ENCODE measurements around the gene GJA4. TPM values are rescaled to one million over a fixed set of nuclear protein-coding genes. Genes with fewer than 3 reads are reported as not detected.

GJA4 gene
- total RNA-seq, 2 donors from 2014 or later = 31.6 to 50.9 TPM

- no peak for TF ChIP-seq CTCF (IDR thresholded peaks at IDR 0.05)
- Histone ChIP-seq H3K27me3 (no peaks in the 10 kb centered on the region), H3K36me3 (no peaks in the 10 kb centered on the region), H3K4me1 (peaks cover 0 to 56% of the 10 kb centered on the region in 2 donors), H3K4me3 (no peak overlapping the region), H3K27ac (no peak overlapping the region), H3K9me3 (no peaks in the 10 kb centered on the region)
- DNase-seq (ENCODE audit: low spot score) = peak; percentile 42
Measured at GRCh38 chr1:34842073-34842472, 49.3 kb downstream of the GJA4 start.

DNA sequence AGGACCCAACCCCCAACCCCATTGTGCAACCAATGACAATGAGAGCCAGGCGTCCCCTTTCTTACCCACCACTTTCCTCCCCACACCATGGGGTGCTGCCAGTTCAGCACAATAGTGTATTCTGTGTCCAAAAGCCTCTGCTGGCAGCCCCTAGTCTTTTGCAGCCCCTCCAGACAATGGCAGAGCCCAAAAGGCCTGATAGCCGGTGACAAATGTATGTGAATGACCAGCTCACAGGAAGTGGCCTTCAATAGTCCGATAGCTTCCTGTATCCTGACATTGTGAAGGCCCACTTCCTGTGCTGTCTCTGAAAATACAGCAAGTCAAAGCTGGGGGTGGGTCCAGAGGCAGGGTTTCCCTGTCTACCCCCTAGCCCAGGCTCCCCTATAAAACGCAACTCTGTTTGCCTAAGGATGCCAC lies 50.2 kb downstream of the GJA4 start:
- H3K4me1 ChIP-seq = peaks cover 0 to 62% of the 10 kb centered on the region in 2 donors
- H3K27me3 ChIP-seq = no peaks in the 10 kb centered on the region
- H3K27ac ChIP-seq = peak overlapping the region; percentile 37 to 54
- no peak for TF ChIP-seq CTCF (IDR thresholded peaks at IDR 0.05)
- no peak overlapping the region for H3K4me3 ChIP-seq
- no peak for DNase-seq (ENCODE audit: low spot score)
- H3K36me3 ChIP-seq = no peaks in the 10 kb centered on the region
- H3K9me3 ChIP-seq = no peaks in the 10 kb centered on the region

GRCh38 chr1:34843392-34844251 lies 50.8 kb downstream of the GJA4 start:
- Histone ChIP-seq H3K27me3 (no peaks in the 10 kb centered on the region), H3K4me1 (peaks cover 0 to 69% of the 10 kb centered on the region in 2 donors), H3K27ac (peak overlapping the region; percentile 37 to 54), H3K36me3 (no peaks in the 10 kb centered on the region), H3K4me3 (no peak overlapping the region), H3K9me3 (no peaks in the 10 kb centered on the region)
- TF ChIP-seq CTCF (IDR thresholded peaks at IDR 0.05) = no peak
- no peak for DNase-seq (ENCODE audit: low spot score)

DNA sequence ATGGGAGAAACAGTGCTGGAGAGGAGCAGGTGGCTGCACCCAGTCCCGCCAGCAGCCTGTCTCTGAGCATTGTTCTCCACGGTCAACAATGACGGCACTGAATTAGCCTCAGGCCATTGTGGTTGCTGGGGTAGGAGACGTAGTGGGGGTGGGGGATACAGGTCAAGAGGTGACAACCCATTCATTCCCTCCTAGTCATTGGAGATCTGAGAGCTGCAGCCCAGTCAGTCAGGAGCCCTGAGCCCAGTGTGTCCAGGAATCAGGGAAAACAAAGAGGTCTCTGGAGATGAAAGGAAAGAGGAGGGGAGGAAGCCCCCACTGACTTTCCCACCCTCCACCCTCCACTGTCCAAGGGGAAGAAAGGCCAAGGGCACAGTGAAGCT lies 51.4 kb downstream of the GJA4 start:
- no peaks in the 10 kb centered on the region for H3K27me3 ChIP-seq
- H3K36me3 ChIP-seq = no peaks in the 10 kb centered on the region
- H3K27ac ChIP-seq = peak overlapping the region; percentile 37 to 54
- peaks cover 0 to 71% of the 10 kb centered on the region in 2 donors for H3K4me1 ChIP-seq
- TF ChIP-seq CTCF (IDR thresholded peaks at IDR 0.05) = no peak
- H3K9me3 ChIP-seq = no peaks in the 10 kb centered on the region
- DNase-seq (ENCODE audit: low spot score) = no peak
- H3K4me3 ChIP-seq = no peak overlapping the region

Other genes with a start within 250 kb of the GJA4 start
- not detected for gene GJB5, start 38.0 kb upstream of the GJA4 start, total RNA-seq
- gene GJB4, start 33.3 kb upstream of the GJA4 start, total RNA-seq = not detected
- gene GJB3, start 11.8 kb upstream of the GJA4 start, total RNA-seq = under 1 TPM in 1 of 2 donors, not detected in 1; 0.28 TPM
- gene SMIM12, start 66.8 kb downstream of the GJA4 start, total RNA-seq = 10 to 100 TPM; 26.6 to 34.0 TPM
- under 1 TPM in 1 of 2 donors, not detected in 1; 0.43 TPM for gene DLGAP3, start 136.7 kb downstream of the GJA4 start, total RNA-seq
- gene TMEM35B, start 192.3 kb downstream of the GJA4 start, total RNA-seq = 10 to 100 TPM; 25.2 to 30.6 TPM
- gene ZMYM6, start 238.9 kb downstream of the GJA4 start, total RNA-seq = 10 to 100 TPM in 1 of 2 donors, 1 to 10 TPM in 1; 6.7 to 20.6 TPM

Measured in right atrium auricular region (tissue), 2 donors.